HAP-1 (cell line): ENCODE data around the gene TEX14.
"Not testable (repeated sequence)": the region's sequence is repeated elsewhere in the genome, so short reads cannot be mapped to it uniquely, and the experiment has no call there.

Experiments used
- DNase-seq, 2 experiments: peaks; one replicate each; pipeline ENCODE4 v3.0.0-alpha.2; 2016 to 2020; ENCODE audit warnings: low spot score in 2 of 2
- H3K27me3 ChIP-seq: fragments of 250-450 bp; sonication (Bioruptor Pico); 2 replicates; pipeline ENCODE4 v1.5.1; 2020; ENCODE audit warnings: low read depth, mild to moderate bottlenecking, moderate library complexity
- H3K36me3 ChIP-seq: fragments of 250-450 bp; sonication (Bioruptor Pico); replicated peaks from 2 replicates; pipeline ENCODE4 v1.5.1; 2020; ENCODE audit warnings: mild to moderate bottlenecking
- H3K4me1 ChIP-seq: fragments of 250-450 bp; sonication (Bioruptor Pico); 2 replicates; pipeline ENCODE4 v1.5.1; 2020; ENCODE audit warnings: mild to moderate bottlenecking
- H3K4me3 ChIP-seq: fragments of 250-450 bp; sonication (Bioruptor Pico); 2 replicates; pipeline ENCODE4 v1.5.1; 2020; ENCODE audit warnings: mild to moderate bottlenecking, moderate library complexity
- H3K9me3 ChIP-seq: fragments of 250-450 bp; sonication (Bioruptor Pico); 2 replicates; pipeline ENCODE4 v1.5.1; 2020; ENCODE audit warnings: mild to moderate bottlenecking, moderate library complexity
- in situ Hi-C: fragments of 300-500 bp; cut with MboI; formaldehyde crosslinking; loops from 3 replicates; pipeline ENCODE4 v1.14.3; 2020; ENCODE audit warnings: low sequenced_read_pairs, inconsistent platforms, mixed read lengths

The TEX14 gene

GRCh38 chr17:58565389-58566311, 126.2 kb downstream of the TEX14 start:
- in situ Hi-C loops, result no loop called here
- Histone ChIP-seq H3K36me3 (no peaks in the 10 kb centered on the region), H3K9me3 (no peaks in the 10 kb centered on the region), H3K4me1 (no peaks in the 10 kb centered on the region), H3K27me3 (no peaks in the 10 kb centered on the region; the same call in 1 of the 2 replicates), H3K4me3 (no peak overlapping the region)
- DNase-seq, result no peak

GRCh38 chr17:58564971-58565370, 126.9 kb downstream of the TEX14 start:
- peaks cover 4% of the 10 kb centered on the region; the same call in 1 of the 2 replicates for H3K27me3 ChIP-seq
- H3K36me3 ChIP-seq, result no peaks in the 10 kb centered on the region
- in situ Hi-C loops, result no loop called here
- DNase-seq, result no peak
- H3K9me3 ChIP-seq, result no peaks in the 10 kb centered on the region
- no peaks in the 10 kb centered on the region for H3K4me1 ChIP-seq
- H3K4me3 ChIP-seq, result no peak overlapping the region

- H3K36me3 ChIP-seq, result no peaks in the 10 kb centered on the region
- H3K27me3 ChIP-seq, result peaks cover 4% of the 10 kb centered on the region; the same call in 1 of the 2 replicates
- H3K4me3 ChIP-seq, result no peak overlapping the region
- H3K4me1 ChIP-seq, result no peaks in the 10 kb centered on the region
- in situ Hi-C loops, result no loop called here
- no peaks in the 10 kb centered on the region for H3K9me3 ChIP-seq
- no peak for DNase-seq
Measured at GRCh38 chr17:58564243-58564642, 127.6 kb downstream of the TEX14 start.

GRCh38 chr17:58560511-58560910, 131.3 kb downstream of the TEX14 start:
- peaks cover 7% of the 10 kb centered on the region for H3K4me1 ChIP-seq
- H3K27me3 ChIP-seq, result peaks cover 4% of the 10 kb centered on the region; the same call in 1 of the 2 replicates
- no peaks in the 10 kb centered on the region for H3K36me3 ChIP-seq
- H3K4me3 ChIP-seq, result no peak overlapping the region
- in situ Hi-C loops, result no loop called here
- no peak for DNase-seq
- no peaks in the 10 kb centered on the region for H3K9me3 ChIP-seq

GRCh38 chr17:58557981-58558380, 133.9 kb downstream of the TEX14 start:
- H3K36me3 ChIP-seq, result no peaks in the 10 kb centered on the region
- in situ Hi-C loops, result no loop called here
- DNase-seq, result no peak
- peaks cover 4% of the 10 kb centered on the region; the same call in 1 of the 2 replicates for H3K27me3 ChIP-seq
- H3K4me1 ChIP-seq, result peaks cover 7% of the 10 kb centered on the region
- H3K4me3 ChIP-seq, result no peak overlapping the region
- no peaks in the 10 kb centered on the region for H3K9me3 ChIP-seq

- in situ Hi-C loops, result no loop called here
- H3K9me3 ChIP-seq, result no peaks in the 10 kb centered on the region
- no peaks in the 10 kb centered on the region for H3K36me3 ChIP-seq
- DNase-seq, result peak; percentile 61 to 77
- H3K4me3 ChIP-seq, result no peak overlapping the region
- peaks cover 7% of the 10 kb centered on the region for H3K4me1 ChIP-seq
- peaks cover 4% of the 10 kb centered on the region; the same call in 1 of the 2 replicates for H3K27me3 ChIP-seq
Measured at GRCh38 chr17:58556833-58557250, 135.0 kb downstream of the TEX14 start.

- DNase-seq, H3K27me3 ChIP-seq, H3K4me1 ChIP-seq, H3K9me3 ChIP-seq, in situ Hi-C loops, H3K36me3 ChIP-seq, H3K4me3 ChIP-seq: not testable (repeated sequence)
Measured at GRCh38 chr17:58555109-58555508, 136.7 kb downstream of the TEX14 start.

- no peaks in the 10 kb centered on the region for H3K36me3 ChIP-seq
- no peak for DNase-seq
- in situ Hi-C loops, result no loop called here
- H3K9me3 ChIP-seq, result no peaks in the 10 kb centered on the region; the same call in 1 of the 2 replicates
- no peak overlapping the region for H3K4me3 ChIP-seq
- H3K4me1 ChIP-seq, result no peaks in the 10 kb centered on the region
- peaks cover 19% of the 10 kb centered on the region for H3K27me3 ChIP-seq
Measured at GRCh38 chr17:58541249-58541648, 150.6 kb downstream of the TEX14 start.

GRCh38 chr17:58539698-58540097, 152.1 kb downstream of the TEX14 start:
- Histone ChIP-seq H3K4me1 (no peaks in the 10 kb centered on the region), H3K36me3 (no peaks in the 10 kb centered on the region), H3K9me3 (no peaks in the 10 kb centered on the region; the same call in 1 of the 2 replicates), H3K4me3 (no peak overlapping the region), H3K27me3 (peaks cover 16% of the 10 kb centered on the region)
- in situ Hi-C loops, result no loop called here
- DNase-seq, result no peak

GRCh38 chr17:58538811-58539409, 152.9 kb downstream of the TEX14 start:
- Histone ChIP-seq H3K9me3 (no peaks in the 10 kb centered on the region; the same call in 1 of the 2 replicates), H3K27me3 (peaks cover 10% of the 10 kb centered on the region), H3K4me1 (no peaks in the 10 kb centered on the region), H3K4me3 (no peak overlapping the region), H3K36me3 (no peaks in the 10 kb centered on the region)
- in situ Hi-C loops, result no loop called here
- DNase-seq, result no peak

- Histone ChIP-seq H3K9me3 (no peaks in the 10 kb centered on the region), H3K4me3 (no peak overlapping the region), H3K27me3 (peaks cover 4% of the 10 kb centered on the region; the same call in 1 of the 2 replicates), H3K4me1 (0 out of 2 replicates have a peak, but pooled peaks cover 2% of the 10 kb centered on the region), H3K36me3 (no peaks in the 10 kb centered on the region)
- in situ Hi-C loops, result no loop called here
- no peak for DNase-seq
Measured at GRCh38 chr17:58537266-58537665, 154.6 kb downstream of the TEX14 start.

- Histone ChIP-seq H3K36me3 (no peaks in the 10 kb centered on the region), H3K9me3 (no peaks in the 10 kb centered on the region), H3K27me3 (peaks cover 4% of the 10 kb centered on the region; the same call in 1 of the 2 replicates), H3K4me3 (no peak overlapping the region), H3K4me1 (0 out of 2 replicates have a peak, but pooled peaks cover 3% of the 10 kb centered on the region)
- no peak for DNase-seq
- in situ Hi-C loops, result no loop called here
Measured at GRCh38 chr17:58536542-58536941, 155.3 kb downstream of the TEX14 start.

GRCh38 chr17:58535431-58535830, 156.4 kb downstream of the TEX14 start:
- no peak for DNase-seq
- H3K4me1 ChIP-seq, result 0 out of 2 replicates have a peak, but pooled peaks cover 3% of the 10 kb centered on the region
- in situ Hi-C loops, result no loop called here

More at GRCh38 chr17:58535431-58535830, 156.4 kb downstream of the TEX14 start:
- no peaks in the 10 kb centered on the region for H3K36me3 ChIP-seq
- peaks cover 4% of the 10 kb centered on the region; the same call in 1 of the 2 replicates for H3K27me3 ChIP-seq
- H3K9me3 ChIP-seq, result no peaks in the 10 kb centered on the region
- H3K4me3 ChIP-seq, result no peak overlapping the region
